Stimulated activated naive CD8-positive, alpha-beta T cell treated with anti-CD3 and anti-CD28 coated beads, Interleukin-15, Interleukin-2, amounts not matched to agents 100 U/mL and 50 U/mL, for 24 hours (primary cell): ENCODE results near the gene SDS.

ENCODE experiments used
- ATAC-seq: fragments of 150-1000 bp; cut with Tn5 transposase; one replicate; pipeline ENCODE4 v1.10.0; 2021
- DNase-seq: peaks from one replicate; pipeline ENCODE4 v3.0.0; 2021

SDS gene

DNA sequence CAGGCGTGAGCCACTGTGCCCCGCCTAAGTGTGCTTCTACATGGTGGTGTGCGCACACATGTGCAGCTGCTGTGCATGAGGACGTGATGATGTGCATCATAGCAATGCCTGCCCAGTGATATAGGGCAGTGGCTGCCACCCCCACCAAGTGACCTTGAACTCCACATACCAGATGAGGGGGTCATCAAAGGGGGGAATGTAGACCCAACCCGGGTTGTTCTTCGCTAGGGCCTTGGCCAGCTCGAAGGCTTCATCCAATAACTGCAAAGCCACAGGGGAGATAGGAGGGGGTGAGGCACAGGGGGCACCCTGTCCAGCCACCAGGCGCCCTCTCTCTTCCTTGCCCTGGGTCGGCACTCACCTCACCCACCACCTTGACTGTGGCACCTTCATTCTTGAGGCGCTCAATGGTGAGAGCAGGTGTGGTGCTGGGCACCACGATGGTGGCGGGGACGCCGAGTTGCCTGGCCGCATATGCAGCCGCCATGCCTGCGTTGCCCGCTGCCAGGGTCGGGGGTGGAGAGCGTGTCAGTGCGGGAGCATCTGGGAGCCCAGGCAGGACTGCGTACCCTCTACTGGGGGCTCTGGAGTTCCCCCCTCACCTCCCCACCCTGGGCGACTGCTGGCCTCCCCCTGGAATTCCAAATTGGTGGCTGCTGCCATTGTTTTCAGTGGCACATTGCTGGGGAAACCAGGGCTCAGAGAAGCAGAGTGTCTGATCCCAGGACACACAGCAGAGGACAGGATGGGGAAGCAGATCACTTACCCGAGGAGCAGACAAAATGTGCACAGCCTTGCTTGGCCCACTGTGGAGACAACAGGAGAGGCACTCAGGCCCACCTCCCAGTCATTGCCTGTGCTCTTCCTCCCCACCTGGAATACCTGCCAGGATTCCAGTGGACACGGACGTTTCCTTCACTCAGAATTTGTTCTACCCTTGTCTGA lies 5.1 kb downstream of the SDS start:
- ATAC-seq (no peak), DNase-seq (no peak)

GRCh38 chr12:113397497-113398197 lies 6.0 kb downstream of the SDS start:
- DNase-seq (no peak), ATAC-seq (no peak)

DNA sequence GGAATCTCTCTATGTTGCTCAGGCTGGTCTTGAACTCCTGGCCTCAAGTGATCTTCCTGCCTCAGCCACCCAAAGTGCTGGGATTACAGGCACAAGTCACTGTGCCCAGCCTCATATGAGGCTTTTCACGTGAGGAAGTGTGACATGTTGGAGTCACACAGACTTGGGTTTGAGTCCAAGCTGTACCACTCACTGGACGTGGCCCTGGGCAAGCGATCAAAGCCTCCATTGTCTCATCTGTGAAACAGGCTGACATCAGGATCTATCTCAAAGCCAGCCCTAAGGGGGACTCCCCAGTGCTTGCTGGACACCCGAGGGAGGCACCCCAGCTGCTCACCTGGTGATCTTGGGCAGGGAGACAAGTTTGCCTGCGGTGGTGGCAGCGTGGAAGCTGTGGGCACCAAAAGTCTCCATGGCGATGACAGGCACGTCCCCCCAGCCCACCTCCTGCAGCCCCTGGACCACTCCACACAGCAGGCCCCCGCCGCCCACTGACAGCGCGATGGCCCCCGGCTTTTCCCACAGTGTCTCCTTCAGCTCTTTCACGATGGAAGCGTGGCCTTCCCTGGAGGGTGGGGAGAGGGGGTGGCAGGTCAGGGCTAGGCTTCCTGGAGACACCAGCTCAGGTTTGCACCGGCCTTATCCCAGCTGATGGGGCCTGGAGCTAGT lies 6.7 kb downstream of the SDS start:
- DNase-seq = no peak
- no peak for ATAC-seq

DNA sequence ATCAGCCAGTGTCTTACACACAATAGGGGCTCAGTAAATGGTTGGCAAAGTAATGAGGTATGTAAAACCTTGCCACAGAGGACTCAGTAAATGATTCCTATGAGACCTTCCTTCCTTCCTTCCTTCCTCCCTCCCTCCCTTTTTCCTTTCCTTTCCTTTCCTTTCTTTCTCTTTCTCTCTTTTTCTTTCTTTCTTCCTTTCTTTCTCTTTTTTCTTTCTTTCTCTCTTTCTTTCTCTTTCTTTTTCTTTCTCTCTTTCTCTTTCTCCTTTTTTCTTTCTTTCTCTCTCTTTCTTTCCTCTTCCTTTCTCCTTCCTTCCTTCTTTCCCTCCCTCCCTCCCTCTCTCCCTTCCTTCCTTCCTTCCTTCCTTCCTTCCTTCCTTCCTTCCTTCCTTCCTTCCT lies 7.5 kb downstream of the SDS start:
- DNase-seq (no peak), ATAC-seq (no peak)

DNA sequence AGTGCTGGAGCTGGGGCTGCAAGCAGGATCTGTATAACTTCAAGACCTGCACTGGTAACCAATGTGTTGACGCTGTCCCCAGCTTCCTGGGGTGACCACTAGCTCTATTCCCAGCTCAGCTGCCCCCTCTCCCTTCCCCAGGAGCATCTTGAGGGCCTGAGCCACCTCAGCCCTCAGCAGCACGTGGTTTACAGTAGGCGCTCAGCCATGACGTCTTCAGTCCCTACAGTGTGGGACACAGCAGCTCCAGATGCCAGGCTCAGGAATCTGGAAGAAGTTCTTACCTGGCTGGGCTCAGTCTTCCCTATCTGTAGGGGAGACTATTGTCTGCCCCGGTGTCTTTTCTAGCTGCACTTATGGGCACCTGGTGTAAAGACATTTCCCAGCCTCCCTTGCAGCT lies 8.6 kb downstream of the SDS start:
- DNase-seq = no peak

GRCh38 chr12:113393749-113394148 lies 9.9 kb downstream of the SDS start:
- DNase-seq (no peak), ATAC-seq (no peak)

More for the DNA sequence above, 8.6 kb downstream of the SDS start:
- no peak for ATAC-seq

DNA sequence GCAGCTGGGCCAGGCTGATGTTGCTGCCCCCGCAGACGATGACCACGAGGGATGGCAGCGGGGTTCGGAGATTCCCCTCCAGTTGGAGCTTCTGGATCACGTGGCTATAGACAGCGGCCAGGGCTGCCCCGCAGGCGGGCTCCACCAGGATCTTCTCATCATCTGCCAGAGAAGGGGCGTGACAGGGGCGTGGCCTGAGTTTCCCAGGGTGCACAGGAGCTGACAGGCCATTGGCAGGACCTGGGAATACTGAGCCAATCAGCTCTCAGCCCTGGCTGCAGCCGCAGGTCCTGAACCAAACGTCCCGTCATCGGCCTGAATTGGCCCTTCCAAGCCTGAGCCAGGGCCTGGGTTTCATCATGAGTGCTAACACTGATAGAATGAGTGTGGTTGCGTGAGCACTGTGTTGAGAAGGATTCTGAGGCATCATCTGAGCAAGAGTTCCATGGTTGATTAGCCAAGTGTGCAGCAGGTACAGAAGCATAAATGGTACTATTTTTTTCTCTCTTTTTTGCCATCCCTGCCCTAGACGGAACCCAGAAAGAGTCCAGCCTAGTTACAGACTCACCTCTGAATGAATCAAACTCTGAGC lies 10.6 kb downstream of the SDS start:
- ATAC-seq (no peak), DNase-seq (no peak)

- DNase-seq (no peak), ATAC-seq (no peak)
These were observed 11.2 kb downstream of the SDS start for GRCh38 chr12:113392520-113392919.

GRCh38 chr12:113391650-113392337 lies 11.9 kb downstream of the SDS start:
- no peak for ATAC-seq
- DNase-seq = no peak

DNA sequence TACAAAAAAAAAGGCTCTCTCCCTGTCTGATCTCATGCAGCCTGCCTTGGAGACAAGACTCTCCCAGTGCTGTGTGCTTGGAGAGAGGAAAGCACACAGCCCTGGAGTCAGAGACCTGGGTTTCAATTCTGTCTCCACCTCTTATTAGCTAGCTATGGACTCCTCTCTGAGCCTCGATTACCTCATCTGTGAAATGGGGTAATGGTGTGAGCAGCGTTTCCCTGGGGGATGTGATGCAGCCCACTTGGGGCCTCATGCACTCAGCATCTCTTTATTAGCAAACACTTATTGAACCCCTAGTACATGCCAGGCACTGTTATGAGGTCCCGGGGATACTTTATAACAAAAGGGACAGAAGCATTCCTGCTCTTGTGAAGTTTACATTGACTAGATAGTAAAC lies 12.5 kb downstream of the SDS start:
- ATAC-seq (no peak), DNase-seq (no peak)

GRCh38 chr12:113390064-113391043 lies 13.3 kb downstream of the SDS start:
- ATAC-seq = no peak
- DNase-seq = no peak

GRCh38 chr12:113388351-113388750 lies 15.3 kb downstream of the SDS start:
- ATAC-seq = no peak
- no peak for DNase-seq

DNA sequence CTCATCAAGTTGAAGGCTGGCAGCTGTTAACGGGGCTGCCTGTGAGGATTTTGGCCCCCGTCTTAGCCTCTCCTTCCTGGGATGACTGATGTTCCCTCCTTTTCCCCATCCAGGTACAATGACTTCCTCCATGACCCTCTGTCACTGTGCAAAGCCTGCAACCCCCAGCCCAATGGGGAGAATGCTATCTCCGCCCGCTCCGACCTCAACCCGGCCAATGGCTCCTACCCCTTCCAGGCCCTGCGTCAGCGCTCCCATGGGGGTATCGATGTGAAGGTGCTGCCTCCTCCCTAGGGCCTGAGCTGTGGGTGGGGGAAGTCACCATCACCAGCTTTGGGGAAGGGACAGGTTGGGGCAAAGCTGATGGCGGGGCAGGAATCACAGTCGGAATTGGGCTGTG lies 16.1 kb downstream of the SDS start:
- ATAC-seq = no peak

DNA sequence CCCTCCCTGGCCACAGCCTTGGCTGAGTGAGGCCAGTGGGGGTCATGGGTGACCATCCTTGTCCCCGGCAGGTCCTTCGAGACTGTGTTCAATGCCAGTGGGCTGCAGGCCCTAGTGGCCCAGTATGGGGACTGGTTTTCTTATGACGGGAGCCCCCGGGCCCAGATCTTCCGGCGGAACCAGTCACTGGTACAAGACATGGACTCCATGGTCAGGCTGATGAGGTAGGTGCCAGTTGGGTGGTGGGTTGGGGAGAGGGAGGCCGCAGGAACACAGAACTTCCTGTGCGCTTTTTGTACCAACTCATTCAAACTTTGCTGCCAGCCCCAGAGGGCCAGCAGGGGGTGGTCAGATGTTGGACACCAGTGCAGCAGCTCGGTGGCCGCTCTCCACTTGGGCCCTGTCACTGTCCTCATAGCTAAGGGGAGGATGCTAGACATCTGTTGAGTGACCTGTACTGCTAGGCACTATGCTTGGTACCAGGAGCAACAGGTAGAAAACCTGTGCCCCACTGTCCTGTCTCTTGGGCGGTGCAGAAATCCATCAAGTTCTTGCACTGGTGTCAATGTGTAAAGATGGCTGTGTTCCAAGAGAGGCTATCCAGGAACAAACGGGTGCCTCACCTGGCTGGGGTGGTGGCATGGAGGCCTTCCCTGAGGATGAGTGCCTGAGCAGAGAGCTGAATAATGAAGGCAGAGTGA lies 16.7 kb downstream of the SDS start:
- ATAC-seq (no peak), DNase-seq (no peak)

More for the DNA sequence above, 16.1 kb downstream of the SDS start:
- no peak for DNase-seq

- no peak for ATAC-seq
- DNase-seq = no peak
These were observed 18.3 kb downstream of the SDS start for GRCh38 chr12:113385282-113385882.

- no peak for ATAC-seq
These were observed 18.9 kb downstream of the SDS start for GRCh38 chr12:113384778-113385177.

GRCh38 chr12:113382206-113382605 lies 21.5 kb downstream of the SDS start:
- ATAC-seq = no peak
- no peak for DNase-seq

More at GRCh38 chr12:113384778-113385177, 18.9 kb downstream of the SDS start:
- no peak for DNase-seq

DNA sequence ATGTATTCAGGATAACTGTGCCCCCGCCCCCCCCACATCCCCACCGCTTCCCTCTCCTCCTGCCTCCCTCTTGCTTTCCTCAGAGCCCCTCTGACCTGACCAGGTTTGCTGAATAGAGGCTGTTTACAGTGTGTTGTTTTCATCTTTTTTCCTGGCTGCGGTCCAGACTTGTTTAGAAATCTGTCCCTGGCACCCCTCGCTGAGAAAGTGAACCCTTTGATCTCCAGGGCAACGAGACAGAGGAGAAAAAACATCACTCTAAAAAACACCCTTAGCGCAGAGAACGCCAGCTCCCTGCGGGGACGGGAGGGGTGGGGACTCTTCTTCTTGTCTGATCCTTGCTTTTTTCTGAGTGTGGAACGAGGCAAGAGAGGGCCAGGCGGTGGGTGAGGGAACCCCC lies 22.5 kb downstream of the SDS start:
- DNase-seq (no peak), ATAC-seq (no peak)

- DNase-seq (no peak), ATAC-seq (no peak)
These were observed 25.4 kb downstream of the SDS start for GRCh38 chr12:113378291-113378690.
